ENCODE measurements around the gene GLIPR1.

DNA sequence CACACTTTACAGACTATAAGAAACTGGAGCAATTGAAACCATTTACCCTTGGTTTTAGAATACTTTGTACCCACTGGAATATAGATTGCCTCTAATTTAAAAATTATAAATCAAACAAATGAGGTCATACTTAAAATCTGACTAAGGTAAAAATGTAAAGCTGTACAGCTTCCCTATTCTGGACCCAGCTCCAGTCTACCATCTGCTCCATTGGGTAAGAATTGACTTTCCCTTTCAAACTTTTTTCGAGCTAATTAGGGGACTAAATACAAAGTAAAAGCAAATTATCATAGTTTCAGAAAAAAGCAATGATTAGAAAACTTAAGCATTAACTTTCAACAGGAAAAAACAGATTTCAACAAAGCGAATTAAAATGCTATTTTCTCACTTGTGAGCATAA, 26.5 kb downstream of the GLIPR1 start:
- TF ChIP-seq, protein P1, sequence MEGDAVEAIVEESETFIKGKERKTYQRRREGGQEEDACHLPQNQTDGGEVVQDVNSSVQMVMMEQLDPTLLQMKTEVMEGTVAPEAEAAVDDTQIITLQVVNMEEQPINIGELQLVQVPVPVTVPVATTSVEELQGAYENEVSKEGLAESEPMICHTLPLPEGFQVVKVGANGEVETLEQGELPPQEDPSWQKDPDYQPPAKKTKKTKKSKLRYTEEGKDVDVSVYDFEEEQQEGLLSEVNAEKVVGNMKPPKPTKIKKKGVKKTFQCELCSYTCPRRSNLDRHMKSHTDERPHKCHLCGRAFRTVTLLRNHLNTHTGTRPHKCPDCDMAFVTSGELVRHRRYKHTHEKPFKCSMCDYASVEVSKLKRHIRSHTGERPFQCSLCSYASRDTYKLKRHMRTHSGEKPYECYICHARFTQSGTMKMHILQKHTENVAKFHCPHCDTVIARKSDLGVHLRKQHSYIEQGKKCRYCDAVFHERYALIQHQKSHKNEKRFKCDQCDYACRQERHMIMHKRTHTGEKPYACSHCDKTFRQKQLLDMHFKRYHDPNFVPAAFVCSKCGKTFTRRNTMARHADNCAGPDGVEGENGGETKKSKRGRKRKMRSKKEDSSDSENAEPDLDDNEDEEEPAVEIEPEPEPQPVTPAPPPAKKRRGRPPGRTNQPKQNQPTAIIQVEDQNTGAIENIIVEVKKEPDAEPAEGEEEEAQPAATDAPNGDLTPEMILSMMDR (IDR thresholded peaks at IDR 0.05): no peak
- no peak for TF ChIP-seq POLR2AphosphoS5 (IDR thresholded peaks at IDR 0.05)
